GM21447 (cell line): Measurements from ENCODE around the gene HOXD12.

Experiments used
- ATAC-seq: cut with Tn5 transposase; IDR thresholded peaks from one replicate; pipeline ENCODE4 v1.9.1; 2021; ENCODE audit not compliant: unreplicated experiment

The HOXD12 gene

GRCh38 chr2:176147210-176147799 is 47.7 kb downstream of the HOXD12 start:
- no peak for ATAC-seq

GRCh38 chr2:176147800-176148496 is 48.4 kb downstream of the HOXD12 start:
- ATAC-seq, result no peak

GRCh38 chr2:176148751-176149421 is 49.3 kb downstream of the HOXD12 start:
- no peak for ATAC-seq

- ATAC-seq, result no peak
Observed at GRCh38 chr2:176149481-176149938, 49.9 kb downstream of the HOXD12 start.

GRCh38 chr2:176149939-176150583 is 50.5 kb downstream of the HOXD12 start:
- ATAC-seq, result no peak

GRCh38 chr2:176150584-176151441 is 51.2 kb downstream of the HOXD12 start:
- no peak for ATAC-seq

GRCh38 chr2:176151442-176152287 is 52.1 kb downstream of the HOXD12 start, which contains the start of gene HOXD4:
HOXD4 (plus strand) TSS chr2:176151550; CDS start chr2:176151634, 84 bp downstream.
- no peak for ATAC-seq
